GM20431 (cell line): ENCODE results near the gene RNASEH2A.

Experiments
- in situ Hi-C: fragments of 300-500 bp; cut with MseI, MboI; formaldehyde crosslinking; loops from one replicate; pipeline ENCODE4 v1.15.0; 2020; ENCODE audit warnings: low sequenced_read_pairs; ENCODE audit not compliant: unreplicated experiment

The RNASEH2A gene

DNA sequence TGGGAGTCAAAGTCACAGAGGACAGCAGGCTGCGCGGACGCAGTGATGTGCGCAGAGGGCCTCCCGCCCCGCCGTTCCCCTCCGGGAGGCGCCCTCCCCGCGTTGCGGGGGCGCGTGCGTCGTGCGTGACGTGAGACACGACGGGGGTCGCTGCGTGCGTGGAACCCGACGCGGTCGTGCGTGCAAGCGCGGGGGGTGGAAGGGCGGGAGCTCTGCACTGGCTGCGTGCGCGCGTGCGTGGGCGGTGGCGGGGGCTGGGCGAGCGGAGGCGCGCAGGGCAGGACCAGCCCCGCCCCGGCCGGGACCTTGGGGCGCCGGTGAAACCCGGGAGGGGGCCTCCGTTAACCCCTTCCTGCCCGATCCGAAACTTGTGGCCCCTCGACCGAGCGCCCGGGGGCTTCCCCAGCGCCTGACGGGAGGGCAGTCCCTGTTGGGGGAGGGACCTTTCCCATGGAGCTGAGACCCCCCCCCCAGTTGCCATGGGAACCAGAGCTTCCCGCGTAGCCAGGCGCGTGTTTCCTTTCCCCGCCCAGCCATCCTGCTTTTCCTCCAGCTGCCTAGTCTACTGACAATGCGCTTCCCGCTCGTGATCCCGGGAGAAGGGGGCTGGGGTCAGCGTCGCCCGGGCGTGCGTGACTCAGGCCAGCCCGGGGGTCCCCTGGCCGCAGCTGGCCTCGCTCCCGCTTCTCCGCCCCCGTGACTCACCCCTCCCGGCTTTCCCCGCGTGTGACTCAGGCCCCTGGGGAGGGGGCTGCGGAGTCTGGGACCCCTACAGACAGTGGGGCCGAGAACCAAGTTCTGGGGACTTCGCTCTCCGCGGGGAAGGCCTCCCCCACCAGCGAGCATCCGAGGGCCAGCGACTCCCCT lies 23.7 kb upstream of the RNASEH2A start:
- in situ Hi-C loops: no loop called here

DNA sequence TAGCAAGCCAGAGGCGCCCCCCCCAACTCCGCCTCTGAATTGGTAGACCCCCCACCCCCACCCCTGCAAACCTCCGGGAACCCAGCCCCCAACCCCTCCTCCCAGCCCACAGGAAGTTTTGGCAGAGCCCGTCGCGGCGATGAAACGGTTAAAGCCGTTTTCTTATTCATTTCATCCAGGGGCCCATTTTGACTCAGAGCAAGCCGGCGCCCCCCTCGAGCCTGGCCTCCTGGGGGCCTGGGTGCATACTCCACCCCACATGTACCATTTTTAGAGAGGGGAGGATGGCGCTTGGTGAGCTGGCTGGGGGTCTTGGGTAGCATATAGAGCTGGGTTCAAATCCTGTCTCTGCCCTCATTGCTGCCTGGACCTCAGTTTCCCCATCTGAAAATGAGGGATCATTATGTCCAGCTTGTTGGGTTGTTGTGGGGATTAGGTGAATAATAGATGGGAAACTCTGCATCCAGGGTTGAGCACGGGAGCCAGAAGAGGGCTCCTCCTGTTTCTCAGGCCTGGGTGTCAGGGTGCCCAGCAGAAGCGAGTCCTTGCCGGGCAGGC lies 23.0 kb upstream of the RNASEH2A start:
- in situ Hi-C loops: no loop called here

DNA sequence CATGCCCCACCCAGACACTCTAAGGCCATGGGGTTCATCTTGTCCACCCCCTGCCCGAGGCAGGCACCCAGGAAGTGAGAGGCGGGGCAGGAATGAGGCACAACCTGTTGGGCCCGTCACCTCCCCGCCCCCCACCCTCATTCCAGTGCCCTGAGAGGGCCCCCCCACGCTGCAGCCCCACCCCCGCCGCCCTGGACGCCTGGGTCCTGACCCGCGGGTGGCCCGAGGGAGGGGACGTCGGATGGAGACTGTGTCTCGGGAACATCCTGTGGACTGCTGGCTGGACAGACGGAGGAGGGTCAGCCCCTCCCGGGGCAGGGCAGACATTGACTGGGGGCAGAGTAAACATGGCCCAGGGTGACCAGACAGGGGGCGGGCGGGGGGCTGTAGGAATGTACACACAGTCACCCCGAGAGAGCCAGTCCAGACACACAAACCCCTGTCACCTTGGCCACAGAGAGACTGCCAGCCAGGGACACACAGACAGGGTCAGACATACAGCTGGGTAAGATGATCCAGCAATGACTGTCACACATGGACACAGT lies 22.5 kb upstream of the RNASEH2A start:
- in situ Hi-C loops: no loop called here

DNA sequence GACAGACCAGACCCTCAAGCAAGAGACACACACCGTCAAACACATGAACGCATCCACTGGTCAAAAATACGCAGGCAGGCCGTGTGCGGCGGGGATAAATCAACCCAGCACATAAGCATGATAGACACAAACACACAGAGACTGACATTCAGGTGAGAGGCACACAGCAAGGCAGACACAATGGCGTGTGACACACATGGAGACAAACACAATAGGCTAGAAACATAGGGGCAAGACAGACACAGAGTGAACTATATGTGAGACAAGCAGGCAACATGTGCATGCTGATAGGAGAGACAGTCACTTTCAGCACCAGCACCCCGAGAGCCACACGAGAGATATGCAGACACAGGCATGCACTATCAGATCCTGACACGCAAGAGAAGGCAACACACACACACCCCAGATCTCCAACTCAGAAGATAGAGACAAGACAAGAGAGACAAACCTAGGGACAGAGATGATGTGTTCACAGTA lies 22.0 kb upstream of the RNASEH2A start:
- in situ Hi-C loops: no loop called here

DNA sequence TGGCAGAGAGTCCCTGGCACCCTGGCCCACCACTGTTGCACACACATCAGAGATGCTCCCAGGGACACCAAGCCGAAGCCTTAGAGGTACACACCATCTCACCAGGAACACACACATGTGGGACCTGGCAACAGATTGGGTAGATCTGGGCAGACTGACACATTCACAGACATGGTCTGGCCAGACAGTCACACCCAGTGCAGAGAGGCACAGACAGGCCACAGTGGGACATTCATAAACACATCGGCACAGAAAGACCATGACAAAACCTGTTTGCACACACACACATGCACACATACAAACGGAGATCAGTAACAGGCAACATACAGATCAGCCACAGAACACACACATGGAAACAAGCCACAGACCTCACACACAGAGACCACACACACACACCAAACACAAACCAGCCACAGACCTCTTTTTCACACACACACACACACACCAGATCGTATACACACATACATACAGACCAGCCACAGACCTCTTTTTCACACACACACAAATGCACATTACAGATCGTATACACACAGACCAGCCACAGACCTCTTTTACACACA lies 21.4 kb upstream of the RNASEH2A start:
- in situ Hi-C loops: no loop called here

DNA sequence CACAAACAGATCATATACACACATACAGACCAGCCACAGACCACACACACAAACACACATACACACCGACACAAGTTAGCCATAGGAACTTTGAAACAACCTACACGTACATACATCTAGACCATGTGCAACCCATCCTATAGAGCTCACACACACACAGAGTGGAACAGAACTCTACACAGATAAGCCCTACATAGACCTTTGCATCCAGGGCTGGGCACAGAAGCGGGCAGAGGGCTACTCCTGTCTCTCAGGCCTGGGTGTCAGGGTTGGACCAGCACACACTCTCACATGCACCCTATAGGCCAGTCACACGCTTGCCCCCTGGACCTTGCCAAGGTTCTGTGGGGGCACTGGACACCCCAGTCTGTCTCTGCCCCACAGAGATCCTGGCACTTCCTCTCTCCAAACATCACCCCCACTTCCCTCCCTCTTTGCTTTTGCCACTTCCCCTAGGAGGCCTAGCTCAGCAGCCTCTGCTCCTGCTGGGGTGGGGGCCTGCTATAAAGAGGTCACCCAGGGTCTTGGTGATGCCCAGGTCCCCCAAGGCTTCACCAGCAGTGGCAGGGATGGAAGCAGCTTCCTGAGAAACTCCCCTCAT lies 20.9 kb upstream of the RNASEH2A start:
- in situ Hi-C loops: no loop called here

DNA sequence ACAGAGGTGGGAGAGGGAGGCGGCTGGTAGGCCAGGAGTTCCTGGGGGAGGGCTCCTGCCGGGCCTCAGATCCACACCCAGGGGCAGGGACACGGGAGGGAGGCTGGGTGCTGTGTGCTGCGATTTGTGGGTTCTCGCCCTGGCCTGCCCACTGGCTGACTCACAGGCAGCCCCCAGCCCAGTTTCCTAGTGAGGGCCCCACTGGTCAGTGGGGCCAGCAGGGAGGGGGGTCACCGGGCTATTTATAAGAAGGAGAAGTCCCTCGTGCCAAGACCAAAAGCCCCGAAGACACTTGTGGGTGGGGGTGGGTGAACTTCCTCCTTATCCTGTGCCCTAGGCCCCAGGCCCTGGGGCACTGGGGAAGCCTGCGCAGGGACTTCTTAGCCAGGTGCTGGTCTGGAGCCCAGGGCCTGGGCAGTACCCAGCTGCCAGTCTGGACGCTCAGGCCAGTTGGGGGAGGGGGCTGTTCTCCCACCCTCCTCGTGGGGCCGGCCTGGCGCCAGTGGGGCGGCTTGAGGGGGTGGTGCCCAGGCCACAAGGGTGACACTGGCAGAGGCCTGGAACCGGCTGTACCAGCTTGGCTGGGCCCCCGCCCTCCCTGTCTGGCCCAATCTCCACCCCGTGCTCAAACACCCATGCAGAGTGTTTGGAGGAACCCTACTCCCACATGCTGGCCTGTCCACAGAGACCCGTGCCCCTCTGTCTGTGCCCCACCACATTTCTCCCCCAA lies 20.1 kb upstream of the RNASEH2A start:
- in situ Hi-C loops: no loop called here

DNA sequence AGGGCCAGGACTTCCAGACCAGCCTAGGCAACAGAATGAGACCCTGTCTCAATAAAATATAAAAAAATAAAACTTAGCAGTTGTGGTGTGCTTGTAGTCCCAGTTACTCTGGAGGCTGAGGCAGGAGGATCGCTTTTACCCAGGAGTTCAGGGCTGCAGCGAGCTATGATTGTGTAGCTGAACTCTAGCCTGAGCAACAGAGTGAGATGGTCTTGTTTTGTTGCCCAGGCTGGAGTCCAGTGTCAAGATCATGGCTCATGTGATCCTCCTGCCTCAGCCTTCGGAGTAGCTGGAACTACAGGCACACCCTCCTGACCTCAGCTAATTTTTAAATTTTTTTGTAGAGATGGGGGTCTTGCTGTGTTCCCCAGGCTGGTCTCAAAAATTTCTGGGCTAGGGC lies 19.4 kb upstream of the RNASEH2A start:
- in situ Hi-C loops: no loop called here

DNA sequence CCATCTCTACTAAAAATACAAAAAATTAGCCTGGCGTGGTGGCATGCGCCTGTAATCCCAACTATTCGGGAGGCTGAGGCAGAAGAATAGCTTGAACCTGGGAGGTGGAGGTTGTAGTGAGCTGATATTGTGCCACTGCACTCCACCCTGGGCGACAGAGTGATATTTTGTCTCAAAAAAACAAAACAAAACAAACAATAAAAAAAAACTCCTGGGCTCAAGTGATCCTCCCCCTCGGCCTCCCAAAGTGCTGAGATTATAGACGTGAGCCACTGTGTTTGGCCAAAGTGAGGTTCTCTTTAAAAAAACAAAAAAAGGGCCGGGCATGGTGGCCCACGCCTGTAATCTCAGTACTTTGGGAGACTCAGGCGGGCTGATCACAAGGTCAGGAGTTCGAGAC lies 18.9 kb upstream of the RNASEH2A start:
- in situ Hi-C loops: no loop called here

DNA sequence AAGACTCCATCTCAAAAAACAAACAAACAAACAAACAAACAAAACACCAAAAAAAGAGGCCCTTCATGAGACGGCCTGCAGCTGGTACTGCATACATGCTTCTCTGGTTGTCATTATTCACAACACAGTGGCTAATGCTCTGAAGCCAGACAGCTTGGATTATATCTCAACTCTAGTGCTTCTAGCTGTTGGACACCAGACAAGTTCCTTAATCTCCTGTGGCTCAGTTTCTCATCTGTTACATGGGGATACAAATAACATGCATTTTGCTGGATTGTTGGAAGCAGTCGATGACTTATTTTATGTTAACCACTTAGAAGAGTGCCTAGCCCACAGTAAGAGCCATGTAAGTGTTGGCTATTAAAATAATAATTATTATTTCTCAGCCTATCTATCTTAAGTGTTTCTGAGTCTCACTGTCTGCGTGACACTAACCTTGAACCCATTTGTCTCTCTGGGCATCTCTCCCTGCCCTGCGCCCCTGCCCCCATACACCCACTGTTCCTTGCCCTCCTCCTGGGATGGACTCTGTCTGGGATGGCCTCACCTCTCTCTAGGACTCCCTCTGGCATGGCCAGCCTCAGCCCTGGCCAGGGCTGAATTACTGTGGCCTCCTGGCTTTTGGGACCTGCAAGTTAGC lies 18.2 kb upstream of the RNASEH2A start:
- in situ Hi-C loops: no loop called here

DNA sequence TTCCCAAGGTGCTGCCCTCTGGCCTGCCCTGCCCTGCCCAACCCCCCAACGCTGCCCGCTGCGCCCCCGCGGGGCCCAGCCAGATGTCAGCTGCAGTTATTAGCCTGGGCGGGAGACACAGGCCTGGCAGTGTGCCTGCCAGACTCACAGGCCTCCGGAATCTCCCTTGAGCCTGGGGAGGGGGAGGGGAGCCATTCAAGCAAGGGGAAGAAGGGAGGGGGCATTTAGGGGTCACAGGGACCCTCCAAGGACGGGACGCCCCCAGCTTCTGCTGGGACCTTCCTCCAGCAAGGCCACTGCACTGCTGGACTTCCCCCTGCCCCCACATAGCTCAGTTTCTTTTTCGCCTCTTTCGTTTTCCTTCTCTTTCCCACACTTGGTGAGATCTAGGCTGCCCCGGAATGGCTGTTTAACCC lies 17.7 kb upstream of the RNASEH2A start:
- in situ Hi-C loops: no loop called here

DNA sequence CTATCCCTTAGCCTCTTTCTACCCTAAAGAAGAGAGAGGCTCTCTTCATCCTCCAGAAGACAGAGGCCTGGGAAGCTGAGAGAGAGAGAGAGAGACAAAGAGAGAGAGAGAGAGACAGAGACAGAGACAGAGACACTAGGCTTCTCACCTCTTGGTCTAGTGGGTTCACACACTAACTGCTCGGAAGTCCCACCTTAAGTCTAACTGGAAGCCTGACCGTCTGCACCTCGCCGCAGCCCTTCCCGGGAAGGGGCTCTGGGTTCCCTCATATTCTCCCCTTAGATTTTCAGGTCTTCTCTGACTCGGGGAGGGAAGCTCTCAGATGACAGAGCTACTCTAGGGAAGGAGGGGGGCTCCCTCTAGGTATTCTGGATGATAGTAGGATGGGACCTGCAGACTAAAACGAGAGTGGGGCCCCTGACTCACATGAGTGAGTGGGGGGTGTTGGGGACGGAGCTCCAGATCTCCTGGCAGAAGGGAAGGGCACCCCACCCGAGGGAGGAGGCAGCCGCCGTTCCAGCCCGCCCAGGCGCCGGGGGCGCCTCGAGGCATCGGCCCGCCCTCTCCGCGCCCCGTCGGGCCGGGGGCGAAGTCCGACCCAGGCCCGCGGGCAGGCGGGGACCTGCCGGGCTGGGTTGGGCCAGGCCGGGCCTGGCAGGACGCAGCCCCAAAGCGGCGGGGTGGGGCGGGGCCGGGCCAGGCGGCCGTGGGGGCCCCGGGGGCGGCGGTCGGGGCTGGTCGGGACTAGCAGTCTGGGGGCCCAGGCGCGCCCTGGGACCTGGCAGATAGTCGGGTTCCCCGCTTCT lies 17.1 kb upstream of the RNASEH2A start:
- in situ Hi-C loops: no loop called here

DNA sequence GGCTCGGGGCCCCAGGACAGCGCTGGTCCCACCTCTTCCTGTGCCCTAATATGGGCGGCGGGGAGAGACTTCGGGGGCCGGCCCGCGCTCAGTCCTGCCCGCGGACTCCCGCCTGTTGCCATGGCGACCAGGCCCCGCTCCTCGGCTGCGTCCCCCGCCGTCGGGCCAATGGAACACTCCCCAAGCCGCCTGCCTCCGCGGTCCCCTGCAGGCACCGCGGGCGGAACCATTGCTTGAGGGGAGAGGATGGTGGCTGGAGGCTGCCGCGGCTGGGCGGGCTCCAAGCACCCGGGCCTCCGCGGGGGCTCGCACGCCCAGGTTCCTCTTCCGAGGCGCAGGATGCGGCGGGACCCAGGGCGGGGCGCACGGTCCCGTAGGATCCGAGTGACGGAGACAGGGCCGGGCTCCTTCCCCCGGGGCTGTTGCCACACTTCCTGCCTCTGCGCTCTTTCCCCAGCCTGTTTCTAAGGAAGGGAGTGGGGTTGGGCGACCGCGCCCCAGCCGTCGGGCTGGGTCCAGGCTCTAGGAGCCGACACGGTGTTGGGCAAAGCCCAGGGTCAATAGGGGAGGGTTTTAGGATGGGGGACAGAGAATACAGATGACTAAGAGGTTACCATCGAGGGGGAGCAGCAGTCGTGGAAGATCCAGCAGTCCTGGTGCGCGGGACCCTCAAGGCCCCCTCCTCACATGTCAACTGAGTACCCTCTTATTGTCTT lies 16.3 kb upstream of the RNASEH2A start:
- in situ Hi-C loops: no loop called here

DNA sequence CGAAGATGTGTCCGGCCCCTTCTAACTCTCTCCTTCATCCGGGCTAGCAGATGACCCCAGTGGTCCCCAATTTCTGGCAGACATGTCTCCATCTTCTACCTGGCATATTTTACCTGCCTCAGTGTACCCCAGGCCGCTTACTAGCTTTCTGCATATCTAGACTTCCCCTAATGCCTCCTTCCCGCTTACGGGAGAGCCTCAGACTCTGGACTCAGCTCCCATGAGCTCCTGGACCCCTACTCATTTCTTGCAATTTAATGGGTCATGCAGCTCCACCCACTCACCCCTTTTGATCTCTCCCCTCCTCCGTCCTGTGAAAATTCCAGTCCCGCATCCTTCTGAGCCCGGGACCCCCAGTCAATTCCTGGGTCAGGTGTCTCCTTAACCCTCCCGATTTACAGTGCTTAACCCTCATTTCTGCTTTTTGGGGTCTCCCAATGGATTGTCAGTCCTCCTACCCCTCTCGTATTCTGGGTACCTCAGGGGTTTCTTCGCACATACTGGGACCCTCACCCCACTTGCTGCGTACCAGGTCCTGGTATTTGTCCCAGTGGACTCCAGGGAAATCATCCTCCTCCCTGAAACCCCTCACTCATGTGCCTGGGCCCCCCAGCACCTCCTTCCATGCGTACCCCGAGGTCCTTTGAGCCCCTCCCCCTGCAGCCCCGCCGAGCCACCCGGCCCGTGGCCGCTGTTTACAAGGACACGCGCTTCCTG lies 15.6 kb upstream of the RNASEH2A start:
- in situ Hi-C loops: no loop called here

DNA sequence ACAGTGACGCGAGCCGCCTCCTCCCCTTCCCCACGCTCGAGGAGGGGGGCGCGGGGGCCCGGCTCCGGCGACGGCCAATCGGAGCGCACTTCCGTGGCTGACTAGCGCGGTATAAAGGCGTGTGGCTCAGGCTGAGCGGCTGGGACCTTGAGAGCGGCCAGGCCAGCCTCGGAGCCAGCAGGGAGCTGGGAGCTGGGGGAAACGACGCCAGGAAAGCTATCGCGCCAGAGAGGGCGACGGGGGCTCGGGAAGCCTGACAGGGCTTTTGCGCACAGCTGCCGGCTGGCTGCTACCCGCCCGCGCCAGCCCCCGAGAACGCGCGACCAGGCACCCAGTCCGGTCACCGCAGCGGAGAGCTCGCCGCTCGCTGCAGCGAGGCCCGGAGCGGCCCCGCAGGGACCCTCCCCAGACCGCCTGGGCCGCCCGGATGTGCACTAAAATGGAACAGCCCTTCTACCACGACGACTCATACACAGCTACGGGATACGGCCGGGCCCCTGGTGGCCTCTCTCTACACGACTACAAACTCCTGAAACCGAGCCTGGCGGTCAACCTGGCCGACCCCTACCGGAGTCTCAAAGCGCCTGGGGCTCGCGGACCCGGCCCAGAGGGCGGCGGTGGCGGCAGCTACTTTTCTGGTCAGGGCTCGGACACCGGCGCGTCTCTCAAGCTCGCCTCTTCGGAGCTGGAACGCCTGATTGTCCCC lies 14.9 kb upstream of the RNASEH2A start, which contains the start of gene JUNB:
JUNB (plus strand) TSS at position 142 of the 706 bp plus-strand sequence; CDS start at position 428, 286 bp downstream.
- in situ Hi-C loops: no loop called here

DNA sequence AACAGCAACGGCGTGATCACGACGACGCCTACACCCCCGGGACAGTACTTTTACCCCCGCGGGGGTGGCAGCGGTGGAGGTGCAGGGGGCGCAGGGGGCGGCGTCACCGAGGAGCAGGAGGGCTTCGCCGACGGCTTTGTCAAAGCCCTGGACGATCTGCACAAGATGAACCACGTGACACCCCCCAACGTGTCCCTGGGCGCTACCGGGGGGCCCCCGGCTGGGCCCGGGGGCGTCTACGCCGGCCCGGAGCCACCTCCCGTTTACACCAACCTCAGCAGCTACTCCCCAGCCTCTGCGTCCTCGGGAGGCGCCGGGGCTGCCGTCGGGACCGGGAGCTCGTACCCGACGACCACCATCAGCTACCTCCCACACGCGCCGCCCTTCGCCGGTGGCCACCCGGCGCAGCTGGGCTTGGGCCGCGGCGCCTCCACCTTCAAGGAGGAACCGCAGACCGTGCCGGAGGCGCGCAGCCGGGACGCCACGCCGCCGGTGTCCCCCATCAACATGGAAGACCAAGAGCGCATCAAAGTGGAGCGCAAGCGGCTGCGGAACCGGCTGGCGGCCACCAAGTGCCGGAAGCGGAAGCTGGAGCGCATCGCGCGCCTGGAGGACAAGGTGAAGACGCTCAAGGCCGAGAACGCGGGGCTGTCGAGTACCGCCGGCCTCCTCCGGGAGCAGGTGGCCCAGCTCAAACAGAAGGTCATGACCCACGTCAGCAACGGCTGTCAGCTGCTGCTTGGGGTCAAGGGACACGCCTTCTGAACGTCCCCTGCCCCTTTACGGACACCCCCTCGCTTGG lies 14.1 kb upstream of the RNASEH2A start:
- in situ Hi-C loops: no loop called here
